HL-60 (cell line): ENCODE data around the gene RSPH1.

ENCODE experiments used
- CTCF ChIP-seq: IDR thresholded peaks from one replicate; pipeline ENCODE4 v1.5.1; 2011; ENCODE audit warnings: low read length, control low read depth, inconsistent platforms; ENCODE audit not compliant: insufficient read depth
- POLR2AphosphoS5 ChIP-seq: IDR thresholded peaks from 2 replicates; pipeline ENCODE4 v1.6.1; 2012; ENCODE audit warnings: low read depth
- REST ChIP-seq: IDR thresholded peaks from 2 replicates; pipeline ENCODE4 v1.6.1; 2012; ENCODE audit warnings: low read depth; ENCODE audit not compliant: insufficient replicate concordance
- SPI1 ChIP-seq: IDR thresholded peaks from 2 replicates; pipeline ENCODE4 v1.6.1; 2012; ENCODE audit warnings: low read depth, mild to moderate bottlenecking, borderline replicate concordance

- no peak for TF ChIP-seq CTCF
- no peak for TF ChIP-seq SPI1
- TF ChIP-seq REST = no peak
- TF ChIP-seq POLR2AphosphoS5 = no peak
Measured at GRCh38 chr21:42443876-42444744, 51.9 kb downstream of the RSPH1 start.
